ENCODE data around the gene RUBCNL. TPM values are rescaled to one million over a fixed set of nuclear protein-coding genes. Genes with fewer than 3 reads are reported as not detected.

The RUBCNL gene
- total RNA-seq, 1 experiment from 2014 or later, result not detected

DNA sequence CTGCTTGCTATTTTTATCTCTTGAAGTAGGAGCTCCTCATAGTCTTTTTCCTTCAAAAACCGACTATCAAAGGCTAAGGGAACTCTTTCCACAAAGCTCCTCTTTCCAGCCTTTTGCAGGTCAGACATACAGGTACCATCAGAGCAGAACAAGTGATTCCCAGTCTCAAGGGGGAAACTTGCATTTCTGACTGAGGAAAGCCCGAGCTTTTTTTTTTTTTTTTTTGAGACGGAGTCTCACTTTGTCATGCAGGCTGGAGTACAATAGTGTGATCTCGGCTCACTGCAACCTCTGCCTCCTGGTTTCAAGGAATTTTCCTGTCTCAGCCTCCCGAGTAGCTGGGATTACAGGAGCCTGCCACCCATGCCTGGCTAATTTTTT, 32.0 kb downstream of the RUBCNL start:
- CTCF ChIA-PET, result interaction anchor here (0.6 to 0.7 kb wide), 3 partner anchors 11 to 390 kb away, joined by 3 to 5 read pairs (median 3); no protein-coding TSS in a partner anchor
- intact Hi-C loops (cut with micrococcal nuclease; ENCODE audit: unreplicated experiment), result no loop called here
- Mint-ChIP-seq H3K36me3 (ENCODE audit: insufficient read depth, unreplicated experiment) (no peaks in the 10 kb centered on the region), H3K4me1 (ENCODE audit: low read depth, unreplicated experiment) (peaks cover 9% of the 10 kb centered on the region), H3K27ac (ENCODE audit: unreplicated experiment) (no peak overlapping the region), H3K9me3 (ENCODE audit: low read depth, unreplicated experiment) (peaks cover 5% of the 10 kb centered on the region), H3K27me3 (ENCODE audit: unreplicated experiment) (no peaks in the 10 kb centered on the region), H3K4me3 (ENCODE audit: low read depth, unreplicated experiment) (no peak overlapping the region)
- DNase-seq, result no peak
- BruUV-seq (replicated peaks), result no TSS peak
- TF ChIP-seq, protein P1, sequence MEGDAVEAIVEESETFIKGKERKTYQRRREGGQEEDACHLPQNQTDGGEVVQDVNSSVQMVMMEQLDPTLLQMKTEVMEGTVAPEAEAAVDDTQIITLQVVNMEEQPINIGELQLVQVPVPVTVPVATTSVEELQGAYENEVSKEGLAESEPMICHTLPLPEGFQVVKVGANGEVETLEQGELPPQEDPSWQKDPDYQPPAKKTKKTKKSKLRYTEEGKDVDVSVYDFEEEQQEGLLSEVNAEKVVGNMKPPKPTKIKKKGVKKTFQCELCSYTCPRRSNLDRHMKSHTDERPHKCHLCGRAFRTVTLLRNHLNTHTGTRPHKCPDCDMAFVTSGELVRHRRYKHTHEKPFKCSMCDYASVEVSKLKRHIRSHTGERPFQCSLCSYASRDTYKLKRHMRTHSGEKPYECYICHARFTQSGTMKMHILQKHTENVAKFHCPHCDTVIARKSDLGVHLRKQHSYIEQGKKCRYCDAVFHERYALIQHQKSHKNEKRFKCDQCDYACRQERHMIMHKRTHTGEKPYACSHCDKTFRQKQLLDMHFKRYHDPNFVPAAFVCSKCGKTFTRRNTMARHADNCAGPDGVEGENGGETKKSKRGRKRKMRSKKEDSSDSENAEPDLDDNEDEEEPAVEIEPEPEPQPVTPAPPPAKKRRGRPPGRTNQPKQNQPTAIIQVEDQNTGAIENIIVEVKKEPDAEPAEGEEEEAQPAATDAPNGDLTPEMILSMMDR (IDR thresholded peaks at IDR 0.05; ENCODE audit: unreplicated experiment), result no peak

DNA sequence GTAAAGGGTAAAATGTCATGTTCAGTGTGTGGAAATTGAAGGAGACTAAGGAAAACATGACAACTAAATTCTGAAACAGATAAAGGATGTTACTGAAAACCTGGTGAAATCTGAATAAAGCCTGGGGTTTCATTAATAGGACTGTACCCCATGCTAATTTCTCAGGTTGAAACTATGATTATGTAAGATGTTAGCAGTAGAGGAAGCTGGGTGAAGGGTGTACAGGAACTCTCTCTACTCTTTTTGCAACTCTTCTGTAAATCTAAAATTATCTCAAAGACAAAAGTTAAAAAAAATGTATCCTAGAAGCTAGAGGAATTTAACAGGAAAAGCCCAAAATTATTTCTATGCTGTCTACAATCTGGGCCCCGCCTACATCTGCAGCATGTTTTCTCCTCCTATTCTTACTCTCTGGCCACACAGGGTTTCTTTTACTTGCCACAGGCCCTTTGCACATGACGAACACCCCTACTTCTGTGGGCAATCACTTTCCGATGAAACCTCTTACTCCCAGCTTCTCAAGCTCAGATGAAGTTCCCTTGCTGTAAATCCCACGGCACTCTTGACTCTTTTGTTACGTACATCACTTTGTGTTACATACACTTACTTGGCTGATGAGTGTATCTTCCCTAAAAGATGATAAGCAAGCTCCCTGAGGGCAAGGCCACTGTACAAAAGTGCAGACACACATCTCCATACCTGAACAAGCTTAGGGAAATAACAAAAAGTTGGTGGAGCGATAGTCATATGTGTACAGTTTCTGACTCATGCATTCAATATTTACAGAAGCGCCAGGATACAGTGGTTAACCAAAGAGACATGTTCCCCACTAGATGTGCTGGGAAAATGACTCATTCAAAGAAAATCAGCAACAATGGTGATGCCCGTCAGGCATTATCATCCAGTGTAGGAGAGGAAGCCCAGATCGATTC, 32.6 kb downstream of the RUBCNL start:
- TF ChIP-seq, protein P1 (IDR thresholded peaks at IDR 0.05; ENCODE audit: unreplicated experiment), result no peak
- no TSS peak for BruUV-seq (replicated peaks)
- DNase-seq, result peak; percentile 17
- H3K36me3 Mint-ChIP-seq (ENCODE audit: insufficient read depth, unreplicated experiment), result no peaks in the 10 kb centered on the region
- H3K9me3 Mint-ChIP-seq (ENCODE audit: low read depth, unreplicated experiment), result peaks cover 5% of the 10 kb centered on the region
- intact Hi-C loops (cut with micrococcal nuclease; ENCODE audit: unreplicated experiment), result no loop called here
- peak overlapping the region; percentile 49 for H3K27ac Mint-ChIP-seq (ENCODE audit: unreplicated experiment)
- CTCF ChIA-PET, result interaction anchor here (0.6 kb wide), 1 partner anchor 390 kb away, joined by 3 read pairs; no protein-coding TSS in a partner anchor
- no peak overlapping the region for H3K4me3 Mint-ChIP-seq (ENCODE audit: low read depth, unreplicated experiment)
- peaks cover 9% of the 10 kb centered on the region for H3K4me1 Mint-ChIP-seq (ENCODE audit: low read depth, unreplicated experiment)
- H3K27me3 Mint-ChIP-seq (ENCODE audit: unreplicated experiment), result no peaks in the 10 kb centered on the region

DNA sequence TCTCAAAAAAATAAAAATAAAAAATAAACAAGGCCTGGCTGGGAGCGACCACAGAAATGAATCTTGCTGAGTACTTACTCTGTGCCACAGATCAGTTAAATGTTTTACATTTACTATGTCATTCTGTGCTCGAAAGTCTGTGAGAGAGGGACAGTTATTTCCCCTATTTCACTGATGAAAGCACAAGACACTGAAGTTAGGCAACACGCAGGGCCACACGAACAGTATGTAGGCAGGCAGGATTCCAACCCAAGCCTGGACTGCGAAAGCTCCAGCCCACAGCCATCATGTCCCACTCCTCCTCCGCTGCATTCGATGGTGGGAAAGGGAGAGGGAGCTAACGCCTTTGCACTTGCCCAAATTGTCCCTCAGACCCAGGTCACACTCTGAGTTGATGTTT, 34.2 kb downstream of the RUBCNL start:
- CTCF ChIA-PET, result no interaction called here
- no peaks in the 10 kb centered on the region for H3K27me3 Mint-ChIP-seq (ENCODE audit: unreplicated experiment)
- intact Hi-C loops (cut with micrococcal nuclease; ENCODE audit: unreplicated experiment), result no loop called here
- BruUV-seq (replicated peaks), result no TSS peak
- H3K4me3 Mint-ChIP-seq (ENCODE audit: low read depth, unreplicated experiment), result no peak overlapping the region
- peaks cover 9% of the 10 kb centered on the region for H3K4me1 Mint-ChIP-seq (ENCODE audit: low read depth, unreplicated experiment)
- no peaks in the 10 kb centered on the region for H3K36me3 Mint-ChIP-seq (ENCODE audit: insufficient read depth, unreplicated experiment)
- TF ChIP-seq, protein P1 (IDR thresholded peaks at IDR 0.05; ENCODE audit: unreplicated experiment), result no peak
- no peak for DNase-seq
- no peak overlapping the region for H3K27ac Mint-ChIP-seq (ENCODE audit: unreplicated experiment)
- H3K9me3 Mint-ChIP-seq (ENCODE audit: low read depth, unreplicated experiment), result peaks cover 5% of the 10 kb centered on the region

DNA sequence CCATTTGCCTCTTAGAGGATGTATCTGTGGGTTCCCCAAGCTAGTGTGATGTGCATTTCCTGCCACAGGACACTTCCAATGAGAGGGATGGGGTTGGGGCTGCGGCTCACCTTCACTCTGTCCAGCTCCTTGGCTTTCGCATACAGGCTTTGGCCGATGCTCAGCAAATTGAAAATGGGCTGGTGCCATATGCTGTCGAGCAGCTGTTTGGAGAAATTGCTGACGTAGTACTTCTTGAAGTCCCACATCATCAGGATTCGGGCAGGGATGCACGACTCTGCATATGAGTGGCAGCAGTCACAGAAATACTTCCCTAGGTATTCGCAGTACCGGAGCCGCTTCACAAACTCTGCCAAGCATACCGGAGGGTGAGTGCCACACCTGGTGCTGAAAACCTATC, 37.0 kb downstream of the RUBCNL start:
- no peak overlapping the region for H3K4me3 Mint-ChIP-seq (ENCODE audit: low read depth, unreplicated experiment)
- TF ChIP-seq, protein P1 (IDR thresholded peaks at IDR 0.05; ENCODE audit: unreplicated experiment), result no peak
- H3K27me3 Mint-ChIP-seq (ENCODE audit: unreplicated experiment), result peaks cover 13% of the 10 kb centered on the region
- intact Hi-C loops (cut with micrococcal nuclease; ENCODE audit: unreplicated experiment), result no loop called here
- DNase-seq, result no peak
- peaks cover 5% of the 10 kb centered on the region for H3K9me3 Mint-ChIP-seq (ENCODE audit: low read depth, unreplicated experiment)
- peaks cover 9% of the 10 kb centered on the region for H3K4me1 Mint-ChIP-seq (ENCODE audit: low read depth, unreplicated experiment)
- no peak overlapping the region for H3K27ac Mint-ChIP-seq (ENCODE audit: unreplicated experiment)
- CTCF ChIA-PET, result no interaction called here
- no peaks in the 10 kb centered on the region for H3K36me3 Mint-ChIP-seq (ENCODE audit: insufficient read depth, unreplicated experiment)
- BruUV-seq (replicated peaks), result no TSS peak
